Testis (tissue), 3 donors: ENCODE results near the gene ZNF556. TPM values are rescaled to one million over a fixed set of nuclear protein-coding genes. Genes with fewer than 3 reads are reported as not detected.

ENCODE experiments used
- DNase-seq: peaks from one replicate; pipeline ENCODE4 v3.0.0-alpha.2; 2019
- H3K27ac ChIP-seq, 2 donors: fragments of 200-600 bp; sonication (generic); one replicate each; pipeline ENCODE4 v1.5.1; 2019
- H3K27me3 ChIP-seq: fragments of 200-600 bp; sonication (generic); one replicate; pipeline ENCODE4 v1.5.1; 2019
- H3K36me3 ChIP-seq: fragments of 200-600 bp; sonication (generic); one replicate; pipeline ENCODE4 v1.5.1; 2017; ENCODE audit warnings: low read depth; ENCODE audit errors: missing control alignments
- H3K4me1 ChIP-seq: fragments of 200-600 bp; sonication (generic); one replicate; pipeline ENCODE4 v1.5.1; 2019
- H3K4me3 ChIP-seq, 2 donors: fragments of 200-600 bp; sonication (generic); one replicate each; pipeline ENCODE4 v1.5.1; 2017 to 2019
- H3K9me3 ChIP-seq: fragments of 200-600 bp; sonication (generic); one replicate; pipeline ENCODE4 v1.5.1; 2017
- CTCF ChIP-seq, 3 experiments: fragments of 450-650 bp in 2 of 3; fragments of 200-600 bp in 1 of 3; sonication (generic) in 1 of 3; IDR thresholded peaks; one replicate each; pipeline ENCODE4 v1.5.1; 2016 to 2019; ENCODE audit warnings: antibody characterized with exemption in 3 of 3, mild to moderate bottlenecking in 2 of 3, moderate library complexity in 1 of 3
- POLR2A ChIP-seq: fragments of 450-650 bp; IDR thresholded peaks from one replicate; pipeline ENCODE4 v1.6.1; 2017; ENCODE audit warnings: antibody characterized with exemption, mild to moderate bottlenecking, moderate library complexity
- WGBS, 2 donors: methylation state at CpG; one replicate each; pipeline ENCODE4 v1.1.5; 2018; 5-methylcytosine and 5-hydroxymethylcytosine counted together
- intact Hi-C: fragments of 100-400 bp; cut with DNase I; formaldehyde crosslinking; loops from one replicate; pipeline ENCODE4 v1.15.1; 2023; ENCODE audit warnings: low total_unique reads
- polyA plus RNA-seq: library from polyadenylated mRNA; stranded (reverse); fragments of 350-450 nt; fragmentation: Illumina TruSeq; extraction: RNeasy Lipid Tissue Mini Kit (QIAGEN cat#74804); gene quantifications from one replicate; pipeline ENCODE4 v1.2.3, GENCODE V29; 2014; ENCODE audit warnings: low read depth, low replicate concordance; ENCODE audit not compliant: insufficient read depth
- total RNA-seq, 2 donors: library from RNA; depleted of rRNA; stranded (reverse); fragments of >200 nt; gene quantifications; one replicate each; pipeline ENCODE4 v1.2.3, GENCODE V29; 2016

ZNF556 gene
- total and polyA plus RNA-seq, 3 donors from 2014 or later = 1.9 to 2.4 (median 2.3) TPM

- intact Hi-C loops = no loop called here
- no peak for TF ChIP-seq CTCF (IDR thresholded peaks at IDR 0.05)
- no peak for TF ChIP-seq POLR2A
- H3K4me3 ChIP-seq = no peak overlapping the region
- H3K27me3 ChIP-seq = no peaks in the 10 kb centered on the region
- no peaks in the 10 kb centered on the region for H3K4me1 ChIP-seq
- no peaks in the 10 kb centered on the region for H3K36me3 ChIP-seq
- DNase-seq = no peak
- no peak overlapping the region for H3K27ac ChIP-seq
- WGBS, 2 donors = 70 to 76% methylated on average over 5 of the region's 5 CpGs
- no peaks in the 10 kb centered on the region for H3K9me3 ChIP-seq
These were observed 55.9 kb downstream of the ZNF556 start for GRCh38 chr19:2922987-2923386.

- H3K4me1 ChIP-seq = no peaks in the 10 kb centered on the region
- no peaks in the 10 kb centered on the region for H3K27me3 ChIP-seq
- H3K4me3 ChIP-seq = no peak overlapping the region
- intact Hi-C loops = no loop called here
- no peak for DNase-seq
- 47 to 53% methylated on average over 4 of the region's 4 CpGs for WGBS, 2 donors
- no peak overlapping the region for H3K27ac ChIP-seq
- H3K36me3 ChIP-seq = no peaks in the 10 kb centered on the region
- H3K9me3 ChIP-seq = no peaks in the 10 kb centered on the region
- no peak for TF ChIP-seq POLR2A
- no peak for TF ChIP-seq CTCF (IDR thresholded peaks at IDR 0.05)
These were observed 56.4 kb downstream of the ZNF556 start for GRCh38 chr19:2923510-2923909.

- DNase-seq = peak; percentile 85
- Histone ChIP-seq H3K4me3 (peak overlapping the region; percentile 39 to 41), H3K4me1 (no peaks in the 10 kb centered on the region), H3K27me3 (no peaks in the 10 kb centered on the region), H3K9me3 (no peaks in the 10 kb centered on the region), H3K27ac (no peak overlapping the region), H3K36me3 (no peaks in the 10 kb centered on the region)
- TF ChIP-seq CTCF (IDR thresholded peaks at IDR 0.05) = no peak
- TF ChIP-seq POLR2A = peak; percentile 4
- WGBS, 2 donors = 73 to 81% methylated on average over 5 to 53 of the region's 53 CpGs
- intact Hi-C loops = no loop called here
These were observed 59.4 kb downstream of the ZNF556 start for GRCh38 chr19:2926341-2927031.

- no peak for DNase-seq
- Histone ChIP-seq H3K4me3 (peak overlapping the region; percentile 39 to 41), H3K4me1 (no peaks in the 10 kb centered on the region), H3K27ac (no peak overlapping the region), H3K36me3 (no peaks in the 10 kb centered on the region), H3K9me3 (no peaks in the 10 kb centered on the region), H3K27me3 (no peaks in the 10 kb centered on the region)
- intact Hi-C loops = no loop called here
- WGBS, 2 donors = 70 to 85% methylated on average over 17 to 18 of the region's 18 CpGs
- no peak for TF ChIP-seq CTCF (IDR thresholded peaks at IDR 0.05)
- TF ChIP-seq POLR2A = no peak
These were observed 59.9 kb downstream of the ZNF556 start for GRCh38 chr19:2927032-2927430.

Other genes starting within 250 kb of the ZNF556 start
- 10 to 100 TPM; 25.3 to 38.7 TPM for gene GNG7, start 164.6 kb upstream of the ZNF556 start, total RNA-seq
- gene GNG7, start 164.6 kb upstream of the ZNF556 start, polyA plus RNA-seq = 16.9 TPM
- 10 to 100 TPM; 22.5 to 33.1 TPM for gene DIRAS1, start 146.0 kb upstream of the ZNF556 start, total RNA-seq
- gene DIRAS1, start 146.0 kb upstream of the ZNF556 start, polyA plus RNA-seq = 8.1 TPM
- 100 to 1,000 TPM; 126 to 160 TPM for gene SLC39A3, start 127.3 kb upstream of the ZNF556 start, total RNA-seq
- 198 TPM for gene SLC39A3, start 127.3 kb upstream of the ZNF556 start, polyA plus RNA-seq
- gene SGTA, start 84.1 kb upstream of the ZNF556 start, total RNA-seq = 100 to 1,000 TPM in 1 of 2 donors, 10 to 100 TPM in 1; 93.9 to 100 TPM
- 99.6 TPM for gene SGTA, start 84.1 kb upstream of the ZNF556 start, polyA plus RNA-seq
- gene THOP1, start 81.8 kb upstream of the ZNF556 start, total RNA-seq = 100 to 1,000 TPM; 111 to 134 TPM
- 166 TPM for gene THOP1, start 81.8 kb upstream of the ZNF556 start, polyA plus RNA-seq
- 1 to 10 TPM; 9.3 to 9.4 TPM for gene ZNF554, start 47.5 kb upstream of the ZNF556 start, total RNA-seq
- gene ZNF554, start 47.5 kb upstream of the ZNF556 start, polyA plus RNA-seq = 6.9 TPM
- 1 to 10 TPM; 7.1 to 8.5 TPM for gene ZNF555, start 25.9 kb upstream of the ZNF556 start, total RNA-seq
- gene ZNF555, start 25.9 kb upstream of the ZNF556 start, polyA plus RNA-seq = 7.2 TPM
- 10 to 100 TPM; 21.9 to 27.0 TPM for gene ZNF57, start 33.6 kb downstream of the ZNF556 start, total RNA-seq
- gene ZNF57, start 33.6 kb downstream of the ZNF556 start, polyA plus RNA-seq = 26.4 TPM
- gene ZNF77, start 77.6 kb downstream of the ZNF556 start, total RNA-seq = 10 to 100 TPM in 1 of 2 donors, 1 to 10 TPM in 1; 4.8 to 10.7 TPM
- gene ZNF77, start 77.6 kb downstream of the ZNF556 start, polyA plus RNA-seq = 5.6 TPM
- gene TLE6, start 110.2 kb downstream of the ZNF556 start, total RNA-seq = 10 to 100 TPM in 1 of 2 donors, 1 to 10 TPM in 1; 9.1 to 12.5 TPM
- 8.1 TPM for gene TLE6, start 110.2 kb downstream of the ZNF556 start, polyA plus RNA-seq
- gene TLE2, start 161.9 kb downstream of the ZNF556 start, total RNA-seq = 10 to 100 TPM; 70.5 to 76.6 TPM
- 30.2 TPM for gene TLE2, start 161.9 kb downstream of the ZNF556 start, polyA plus RNA-seq
- gene TLE5, start 195.2 kb downstream of the ZNF556 start, total RNA-seq = 100 to 1,000 TPM; 354 to 539 TPM
- 314 TPM for gene TLE5, start 195.2 kb downstream of the ZNF556 start, polyA plus RNA-seq
- gene GNA11, start 227.0 kb downstream of the ZNF556 start, total RNA-seq = 100 to 1,000 TPM; 113 to 122 TPM
- 125 TPM for gene GNA11, start 227.0 kb downstream of the ZNF556 start, polyA plus RNA-seq